Heart right ventricle (tissue), 16 donors: ENCODE results near the gene CBFB. TPM values are rescaled to one million over a fixed set of nuclear protein-coding genes. Genes with fewer than 3 reads are reported as not detected.
A peak's percentile ranks its signal among the peaks of the same experiment; 100 is the strongest.

Source experiments
- ATAC-seq, 8 donors: fragments of 200-7000 bp; cut with Tn5 transposase; one replicate each; pipeline ENCODE4 v1.9.1; 2020; ENCODE audit warnings: mild to moderate bottlenecking in 8 of 8, moderate library complexity in 8 of 8, moderate number of reproducible peaks in 1 of 8
- DNase-seq, 2 donors: peaks; one replicate each; pipeline ENCODE4 v3.0.0-alpha.2; 2020
- H3K27ac ChIP-seq, 10 donors: fragments of 200-600 bp; sonication (generic) in 2 of 10; one replicate each; pipeline versions ENCODE4 v1.5.0 to v1.8.0; 2020 to 2022; ENCODE audit warnings: mild to moderate bottlenecking in 3 of 10
- H3K27me3 ChIP-seq, 7 donors: fragments of 200-600 bp; one replicate each; pipeline ENCODE4 v1.8.0; 2021 to 2022; ENCODE audit warnings: mild to moderate bottlenecking in 2 of 7
- H3K36me3 ChIP-seq, 9 donors: fragments of 200-600 bp; sonication (generic) in 1 of 9; one replicate each; pipeline versions ENCODE4 v1.5.0 to v1.8.0; 2020 to 2022; ENCODE audit warnings: mild to moderate bottlenecking in 2 of 9
- H3K4me1 ChIP-seq, 9 donors: fragments of 200-600 bp; sonication (generic) in 1 of 9; one replicate each; pipeline versions ENCODE4 v1.5.0 to v1.8.0; 2020 to 2022; ENCODE audit warnings: mild to moderate bottlenecking in 4 of 9
- H3K4me3 ChIP-seq, 10 donors: fragments of 200-600 bp; sonication (generic) in 2 of 10; one replicate each; pipeline versions ENCODE4 v1.5.0 to v1.8.0; 2020 to 2022; ENCODE audit warnings: mild to moderate bottlenecking in 7 of 10, moderate library complexity in 2 of 10
- H3K9me3 ChIP-seq, 11 donors: fragments of 200-600 bp in 10 of 11; sonication (generic) in 2 of 11; one replicate each; pipeline versions ENCODE4 v1.5.0 to v1.8.0; 2013 to 2022; ENCODE audit warnings: mild to moderate bottlenecking in 2 of 11, control low read depth in 1 of 11, moderate library complexity in 1 of 11
- CTCF ChIP-seq, 9 donors: fragments of 200-600 bp; sonication (generic) in 2 of 9; IDR thresholded peaks; one replicate each; pipeline versions ENCODE4 v1.5.0 to v1.8.0; 2021 to 2022; ENCODE audit warnings: antibody characterized with exemption in 9 of 9, mild to moderate bottlenecking in 5 of 9, moderate library complexity in 1 of 9
- WGBS, 2 donors: extraction: QIAGEN DNeasy Blood & Tissue Kit; methylation state at CpG; one replicate each; pipeline ENCODE4 v1.1.7; 2013; ENCODE audit warnings: inconsistent platforms in 1 of 2; 5-methylcytosine and 5-hydroxymethylcytosine counted together
- intact Hi-C, 10 donors: fragments of 100-400 bp; cut with DNase I; formaldehyde crosslinking; loops; one replicate each; pipeline versions ENCODE4 v1.11.1 to v1.14.2; 2022
- polyA plus RNA-seq, 2 donors: library from polyadenylated mRNA; stranded (reverse); fragments of 200-250 nt; gene quantifications; one replicate each; pipeline ENCODE4 v1.2.3, GENCODE V29; 2013
- total RNA-seq, 10 donors: library from RNA; stranded (reverse); fragmentation: NEBNext Ultra II Directional in 3 of 10; extraction: Animal tissue kit (Norgen Biotek cat#: 25700) in 3 of 10; gene quantifications; one replicate each; pipeline versions ENCODE4 v1.2.1 to v1.2.4, GENCODE V29; 2021 to 2023
- donor health status: Arrhythmogenic right ventricular cardiomyopathy.
- donor health status: ischemic (EF 13 %, LVEDD 7.1; RV severe dilation, severe dysfunction).
- donor health status: healthy with polysubstance abuse.
- donor health status: DM: no; HTN: yes; CAD: no.
- donor health status: DM: no; HTN: no; CAD: no.
- donor health status: ischemic (EF 25% LVEDD 6.9; RV normal size, moderate dysfunction).
- donor health status: ischemic (EF 25% LVEDD 5.7; RV mildly dilated, moderate dysfunction).
- donor health status: healthy.
- donor health status: DM: yes; HTN: yes; CAD: no.
- donor health status: Ischemic cardiomyopathy.
- donor health status: ischemic (EF 35%, LVEDD 5.7; RV mildly dilated, moderate dysfunction).
- donor health status: nonischemic (EF 11% LVEDD 7.7; RV severe dilation, severe dysfunction).
- donor health status: DM: yes; HTN: yes; CAD: no.
- donor health status: PGD.
- donor health status: ischemic (EF 29% LVEDD 5.4; RV normal size, mild dysfunction).
- donor health status: nonischemic (EF 23%, LVEDD 6.1; RV moderate dilation, normal function).

The CBFB gene
- total and polyA plus RNA-seq, 12 donors: 17.6 to 36.4 (median 29.0) TPM

DNA sequence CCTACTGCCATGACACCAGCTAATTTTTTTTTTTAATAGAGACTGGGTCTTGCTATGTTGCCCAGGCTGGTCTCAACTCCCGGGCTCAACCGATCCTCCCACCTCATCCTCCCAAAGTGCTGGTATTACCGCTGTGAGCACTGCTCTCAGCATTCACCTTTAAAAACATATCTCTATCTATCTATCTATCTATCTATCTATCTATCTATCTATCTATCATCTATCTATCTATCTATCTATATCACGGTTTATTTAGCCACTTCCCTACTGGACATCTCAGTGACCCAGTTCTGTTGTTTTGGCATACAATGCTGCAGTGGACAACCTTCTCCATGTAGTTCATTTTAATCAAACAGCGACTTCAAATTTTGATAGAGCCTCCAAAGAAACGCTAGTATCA, 79.5 kb downstream of the CBFB start:
- Histone ChIP-seq H3K4me1 (peaks cover 7 to 58% (median 25%) of the 10 kb centered on the region in 9 donors), H3K9me3 (no peaks in the 10 kb centered on the region), H3K4me3 (peak overlapping the region in 1 of 10 donors; percentile 99), H3K27me3 (no peaks in the 10 kb centered on the region), H3K36me3 (peaks cover 0 to 13% (median 0%) of the 10 kb centered on the region in 9 donors), H3K27ac (no peak overlapping the region)
- 97 to 99% methylated on average over 6 of the region's 6 CpGs for WGBS, 2 donors
- ATAC-seq (no peak), DNase-seq (no peak)
- intact Hi-C loops: loop anchor here in 3 of 10 donors (2.0 to 5.0 kb wide), 3 partner anchors 76 to 131 kb away; partner anchors contain the start of gene CBFB (in 1 of the 3)
- TF ChIP-seq CTCF (IDR thresholded peaks at IDR 0.05): no peak

GRCh38 chr16:67108931-67109406, 80.0 kb downstream of the CBFB start:
- H3K4me3 ChIP-seq: peak overlapping the region; percentile 76 to 100 (median 94)
- no peak for DNase-seq
- intact Hi-C loops: loop anchor here in 3 of 10 donors (2.0 to 5.0 kb wide), 3 partner anchors 77 to 132 kb away; partner anchors contain the start of gene CBFB (in 1 of the 3)
- WGBS, 2 donors: 63 to 66% methylated on average over 18 of the region's 18 CpGs
- peaks cover 7 to 57% (median 25%) of the 10 kb centered on the region in 9 donors for H3K4me1 ChIP-seq
- TF ChIP-seq CTCF (IDR thresholded peaks at IDR 0.05): no peak
- no peaks in the 10 kb centered on the region for H3K27me3 ChIP-seq
- no peaks in the 10 kb centered on the region for H3K9me3 ChIP-seq
- H3K27ac ChIP-seq: peak overlapping the region; percentile 55 to 96 (median 86)
- H3K36me3 ChIP-seq: peaks cover 0 to 13% (median 0%) of the 10 kb centered on the region in 9 donors
- ATAC-seq: no peak

- DNase-seq: peak; percentile 93 to 96
- Histone ChIP-seq H3K4me3 (peak within 1 kb of the TSS; percentile 76 to 100 (median 94)), H3K27ac (peak within 1 kb of the TSS; percentile 55 to 96 (median 86)), H3K36me3 (peaks cover 0 to 13% (median 0%) of the 10 kb centered on the region in 9 donors), H3K27me3 (no peaks in the 10 kb centered on the region), H3K9me3 (no peaks in the 10 kb centered on the region), H3K4me1 (peaks cover 7 to 56% (median 25%) of the 10 kb centered on the region in 9 donors)
- 1% methylated on average over 60 to 63 of the region's 63 CpGs for WGBS, 2 donors
- ATAC-seq: peak; percentile 98 to 99 (median 98)
- TF ChIP-seq CTCF (IDR thresholded peaks at IDR 0.05): no peak
- intact Hi-C loops: loop anchor here in 3 of 10 donors (2.0 to 5.0 kb wide), 4 partner anchors 43 to 132 kb away; partner anchors contain the start of genes B3GNT9 (in 1 of the 3) and CBFB (in 1 of the 3)
Measured at GRCh38 chr16:67109407-67110135, 80.6 kb downstream of the CBFB start, which contains the start of gene PHAF1. PHAF1 (plus strand) TSS chr16:67109941; CDS start chr16:67110176, 235 bp downstream.

DNA sequence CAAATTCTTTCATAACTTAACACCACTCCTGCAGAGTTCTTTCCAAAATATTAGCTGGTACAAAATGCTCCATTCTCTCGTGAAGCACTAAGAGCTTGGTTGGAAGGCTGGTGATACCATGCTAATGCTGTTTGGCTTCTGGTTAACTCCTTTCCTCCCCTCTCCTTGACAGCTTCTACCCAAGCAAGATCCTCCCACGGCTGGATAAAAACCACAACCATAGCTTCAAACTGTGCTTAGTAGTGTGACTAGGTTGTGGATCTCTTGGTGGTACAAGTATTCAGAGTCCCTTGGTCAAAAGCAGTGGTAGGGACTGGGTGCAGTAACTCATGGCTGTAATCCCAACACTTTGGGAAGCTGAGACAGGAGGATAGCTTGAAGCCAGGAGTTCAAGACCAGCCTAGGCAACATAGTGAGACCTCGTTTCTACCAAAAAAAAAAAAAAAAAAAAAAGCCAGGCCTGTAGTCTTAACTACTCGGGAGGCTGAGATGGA, 83.0 kb downstream of the CBFB start:
- no peak overlapping the region for H3K4me3 ChIP-seq
- no peak overlapping the region for H3K27ac ChIP-seq
- intact Hi-C loops: loop anchor here in 1 of 10 donors (5.0 kb wide), 1 partner anchor 40 kb away; the partner anchor contains the start of gene B3GNT9

More for the DNA sequence above, 83.0 kb downstream of the CBFB start:
- WGBS, 2 donors: 77 to 92% methylated on average over 4 of the region's 4 CpGs
- peaks cover 7 to 61% (median 25%) of the 10 kb centered on the region in 9 donors for H3K4me1 ChIP-seq
- no peaks in the 10 kb centered on the region for H3K9me3 ChIP-seq
- TF ChIP-seq CTCF (IDR thresholded peaks at IDR 0.05): no peak
- peaks cover 0 to 25% (median 0%) of the 10 kb centered on the region in 9 donors for H3K36me3 ChIP-seq
- ATAC-seq: no peak
- no peaks in the 10 kb centered on the region for H3K27me3 ChIP-seq
- DNase-seq: no peak
